Limb (tissue), 2 donors: Measurements from ENCODE around the gene THRB.

Source experiments
- DNase-seq, 2 donors: peaks; one replicate each; pipeline ENCODE4 v3.0.0-alpha.2; 2016; ENCODE audit errors: extremely low spot score in 2 of 2

The THRB gene

DNA sequence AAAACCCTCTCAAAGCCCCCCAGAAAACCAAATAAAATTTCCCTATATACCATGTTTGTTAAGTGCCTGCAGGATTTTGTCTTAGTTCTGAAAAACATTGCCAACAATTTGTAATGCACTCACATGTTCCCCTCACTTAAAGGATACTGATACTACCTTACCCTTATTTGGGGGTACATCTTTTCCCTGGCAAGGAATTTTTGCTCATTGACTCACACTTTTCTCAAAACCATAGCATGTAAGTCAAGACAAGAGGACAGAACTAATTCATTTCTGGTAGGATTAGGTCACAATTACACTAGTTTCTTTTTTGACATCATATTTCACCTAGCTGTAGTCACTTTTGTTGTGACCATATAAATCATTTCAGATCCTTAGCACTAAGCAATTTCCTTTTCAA is 222.2 kb downstream of the THRB start:
- DNase-seq = no peak

GRCh38 chr3:24271228-24271627 is 223.4 kb downstream of the THRB start:
- DNase-seq = no peak

DNA sequence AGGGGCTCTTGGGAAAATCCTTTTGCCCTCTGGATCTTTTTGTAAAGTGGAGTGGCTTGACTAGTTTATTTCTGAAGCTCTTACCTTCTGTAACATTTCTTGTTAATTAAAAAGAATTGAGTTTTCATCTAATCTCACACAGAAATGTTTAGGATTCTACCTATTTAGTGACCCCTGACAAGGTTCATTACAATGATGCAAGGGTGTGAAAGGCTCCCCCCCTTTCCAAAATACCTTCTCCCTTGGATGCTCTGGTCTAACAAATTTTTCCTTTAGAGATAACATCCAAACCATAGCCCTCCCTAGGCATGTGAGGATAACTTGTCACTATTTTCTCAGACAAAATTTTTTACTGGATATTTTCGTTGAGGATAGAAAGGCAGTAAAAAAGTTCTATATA is 223.9 kb downstream of the THRB start:
- no peak for DNase-seq

- DNase-seq = no peak
Observed at GRCh38 chr3:24270204-24270691, 224.4 kb downstream of the THRB start.

GRCh38 chr3:24264748-24265158 is 229.9 kb downstream of the THRB start:
- no peak for DNase-seq

- DNase-seq = no peak
Observed at GRCh38 chr3:24264011-24264410, 230.6 kb downstream of the THRB start.

- DNase-seq = no peak
Observed at GRCh38 chr3:24263069-24263668, 231.5 kb downstream of the THRB start.

DNA sequence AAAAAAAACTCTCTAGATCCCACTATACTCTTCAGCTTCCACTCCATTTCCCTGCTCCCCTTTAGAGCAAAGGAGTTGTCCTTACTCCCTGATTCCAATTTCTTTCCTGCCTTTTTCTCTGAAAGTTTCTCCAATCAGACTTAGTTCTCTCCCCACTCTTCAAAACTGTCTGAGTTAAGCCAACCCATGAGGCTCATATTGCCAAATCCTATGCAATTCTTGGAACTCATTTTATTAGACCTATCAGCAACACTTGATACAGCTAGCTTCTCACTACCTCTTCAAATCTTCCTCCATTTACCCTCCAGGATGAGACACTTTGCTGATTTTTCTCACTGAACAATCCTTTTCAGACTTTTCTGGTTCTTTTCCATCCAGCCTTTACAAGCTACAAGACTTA is 233.1 kb downstream of the THRB start:
- DNase-seq = no peak

DNA sequence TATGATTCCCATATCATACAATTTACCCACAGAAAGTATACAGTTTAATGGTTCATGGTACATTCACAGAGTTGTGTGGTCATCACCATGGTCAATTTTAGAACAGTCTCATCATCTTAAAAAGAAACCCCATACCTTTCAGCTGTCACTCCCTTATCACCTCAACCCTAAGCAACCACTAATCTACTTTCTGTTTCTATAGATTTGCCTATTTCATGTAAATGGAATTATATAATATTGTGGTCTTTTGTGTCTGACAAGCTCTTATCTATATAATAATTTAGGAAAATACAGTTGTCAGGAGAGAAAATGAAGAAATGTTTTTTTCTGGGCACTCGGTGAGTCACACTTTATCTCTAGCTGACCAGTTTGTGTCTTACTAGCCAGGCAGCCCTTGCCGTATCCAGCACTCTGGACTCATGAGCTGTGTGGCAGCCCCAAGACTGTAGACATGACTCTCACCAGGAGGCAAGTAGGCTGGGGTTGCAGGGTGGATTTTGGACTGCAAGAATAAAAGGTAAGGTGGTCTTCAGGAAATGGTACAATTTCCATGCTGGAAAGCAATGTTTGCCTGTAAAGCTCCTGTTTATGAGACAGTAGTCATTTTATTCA is 234.6 kb downstream of the THRB start:
- DNase-seq = no peak

DNA sequence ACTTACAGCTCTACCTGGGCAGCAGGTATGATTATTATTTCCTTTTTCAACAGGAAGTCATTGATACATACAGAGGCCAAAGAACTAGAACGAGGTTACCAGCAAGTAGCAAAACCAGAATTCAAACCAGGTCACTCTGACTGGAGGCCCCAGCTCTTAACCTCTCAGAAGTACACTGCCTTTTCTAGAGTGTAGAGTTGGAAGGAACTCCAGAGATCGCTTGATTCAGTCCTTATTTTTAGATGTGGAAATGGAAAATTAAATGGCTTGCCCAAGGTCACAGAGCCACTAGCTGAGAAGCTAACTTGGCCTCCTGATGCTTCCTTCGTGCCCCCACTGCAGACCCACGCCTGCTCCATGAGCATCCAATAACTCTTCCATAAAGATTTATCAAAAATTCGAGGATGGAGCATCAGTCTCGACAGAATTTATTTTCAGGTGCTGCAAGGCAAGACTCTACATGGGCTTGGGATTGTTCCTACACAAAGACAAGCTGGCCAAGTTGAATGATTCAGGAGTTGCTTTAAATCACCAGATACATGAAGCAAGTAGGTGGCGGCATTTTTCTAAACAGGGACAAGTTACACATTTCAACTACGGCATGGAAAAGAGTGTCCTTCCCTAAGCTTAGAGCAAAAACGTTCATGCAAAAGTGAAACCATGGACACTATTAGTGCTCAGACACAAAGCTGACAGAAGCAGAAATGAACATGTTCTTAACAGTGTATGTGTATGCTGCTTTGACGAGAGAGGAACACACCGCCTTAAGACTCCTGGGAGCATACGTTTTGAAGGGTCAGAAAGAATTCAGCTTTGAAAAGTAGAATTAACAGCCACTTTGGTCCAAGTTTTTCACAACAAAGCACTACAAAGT is 235.7 kb downstream of the THRB start:
- DNase-seq = no peak

- DNase-seq = no peak
Observed at GRCh38 chr3:24258260-24258659, 236.4 kb downstream of the THRB start.

- DNase-seq = no peak
Observed at GRCh38 chr3:24255414-24255813, 239.2 kb downstream of the THRB start.

GRCh38 chr3:24254649-24255048 is 240.0 kb downstream of the THRB start:
- DNase-seq = no peak

- no peak for DNase-seq
Observed at GRCh38 chr3:24253336-24253735, 241.3 kb downstream of the THRB start.

DNA sequence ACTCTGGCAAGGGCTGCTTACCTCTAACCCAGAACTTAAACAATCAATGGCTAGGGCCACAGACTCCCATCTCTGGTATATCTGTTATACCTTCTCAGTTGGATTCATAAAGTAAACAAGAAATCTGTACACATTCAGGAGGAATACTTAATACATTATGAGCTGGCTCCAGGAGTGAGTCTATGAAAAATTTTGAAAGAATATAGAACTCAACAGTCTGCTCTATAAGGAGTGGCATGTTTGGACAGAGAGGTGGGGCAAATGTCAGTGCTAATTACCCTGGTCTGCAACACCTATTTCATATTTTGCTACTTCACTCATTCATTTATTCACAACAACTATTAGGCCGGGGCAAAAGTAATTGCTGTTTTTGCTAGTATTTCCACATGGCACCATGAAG is 245.1 kb downstream of the THRB start:
- DNase-seq = no peak

GRCh38 chr3:24245056-24245455 is 249.6 kb downstream of the THRB start:
- no peak for DNase-seq

- no peak for DNase-seq
Observed at GRCh38 chr3:24244491-24244890, 250.2 kb downstream of the THRB start.

DNA sequence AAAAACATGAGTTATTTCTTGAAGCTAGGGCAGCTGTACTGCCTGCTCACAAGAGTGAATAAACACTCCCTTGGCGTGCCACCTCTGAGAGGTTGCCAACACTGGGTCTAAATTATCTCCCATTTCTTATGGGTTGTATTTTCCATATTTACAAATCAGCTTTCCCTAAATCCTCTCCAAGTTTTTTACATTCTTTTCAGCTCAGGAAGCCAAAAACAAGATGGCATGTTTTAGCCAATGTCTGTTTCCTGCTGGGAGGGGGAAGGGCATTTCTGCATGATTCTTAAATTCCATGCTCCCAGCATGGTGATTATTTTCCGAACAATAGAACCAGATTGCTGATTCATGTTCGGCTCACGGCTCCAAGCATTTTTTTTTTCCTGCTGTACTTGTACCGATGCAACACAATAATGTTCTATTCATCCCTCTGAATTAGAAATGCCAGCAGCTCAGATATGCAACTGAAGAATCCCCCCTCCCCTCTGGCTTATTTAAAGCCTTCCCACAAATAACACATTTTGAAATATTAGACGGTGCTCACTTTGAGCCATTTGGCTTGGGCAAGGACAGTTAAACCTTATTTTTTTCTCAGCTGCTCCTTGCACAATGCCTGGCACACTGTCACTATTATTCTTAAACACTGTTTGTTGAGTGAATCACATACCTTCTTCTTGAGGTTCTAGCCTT is 252.5 kb downstream of the THRB start:
- DNase-seq = peak in 1 of 2 donors; percentile 66

- DNase-seq = no peak
Observed at GRCh38 chr3:24240306-24240705, 254.3 kb downstream of the THRB start.

DNA sequence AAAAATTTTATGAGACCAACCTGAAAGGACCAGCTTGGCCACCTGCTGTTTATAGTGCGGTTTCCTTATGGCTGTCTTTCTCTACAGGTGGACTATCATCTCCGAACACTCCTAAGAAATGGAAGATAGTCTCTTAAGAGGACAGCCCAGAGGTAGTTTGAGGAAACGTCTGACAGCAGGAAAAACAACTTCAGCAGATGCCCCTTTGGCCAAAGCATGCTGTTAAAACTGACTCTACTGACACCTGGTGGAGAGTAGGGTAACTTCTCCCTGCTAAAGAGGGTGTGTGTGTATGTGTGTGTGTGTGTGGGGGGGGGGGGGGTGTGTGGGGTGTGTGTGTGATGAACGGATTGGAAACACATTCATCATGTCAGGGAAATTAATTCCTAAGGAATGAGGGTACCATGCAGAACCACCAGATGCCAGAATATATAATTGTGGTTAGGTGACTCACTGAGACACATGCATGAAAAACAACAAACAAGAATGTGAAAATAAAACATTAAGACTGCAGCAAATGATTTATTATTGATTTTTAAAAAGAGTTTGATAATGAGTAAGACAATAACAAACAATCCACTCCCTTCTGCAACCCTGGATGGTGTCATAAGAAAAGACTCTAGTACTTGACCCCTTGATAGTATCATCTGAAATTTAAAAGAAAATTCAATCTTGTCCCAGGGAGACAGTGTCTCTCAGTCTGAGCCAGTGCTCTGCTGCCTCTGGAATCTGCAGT is 256.5 kb downstream of the THRB start:
- peak; percentile 67 to 70 for DNase-seq

GRCh38 chr3:24235121-24235520 is 259.5 kb downstream of the THRB start:
- no peak for DNase-seq
